ENCODE measurements around the gene CLDN14.

The CLDN14 gene

GRCh38 chr21:36430841-36431240 is 49.1 kb downstream of the CLDN14 start:
- no peak for FAIRE-seq

- no peak for FAIRE-seq
Measured at GRCh38 chr21:36429947-36430546, 49.9 kb downstream of the CLDN14 start.

GRCh38 chr21:36428761-36429432 is 51.0 kb downstream of the CLDN14 start:
- FAIRE-seq = no peak

- no peak for FAIRE-seq
Measured at GRCh38 chr21:36427502-36427901, 52.4 kb downstream of the CLDN14 start.

GRCh38 chr21:36425286-36425685 is 54.6 kb downstream of the CLDN14 start:
- FAIRE-seq = no peak

GRCh38 chr21:36424592-36424991 is 55.3 kb downstream of the CLDN14 start:
- FAIRE-seq = no peak

GRCh38 chr21:36423771-36424433 is 56.0 kb downstream of the CLDN14 start:
- no peak for FAIRE-seq

- no peak for FAIRE-seq
Measured at GRCh38 chr21:36422279-36423098, 57.4 kb downstream of the CLDN14 start.

GRCh38 chr21:36420571-36421339 is 59.2 kb downstream of the CLDN14 start:
- FAIRE-seq = no peak

GRCh38 chr21:36419996-36420395 is 59.9 kb downstream of the CLDN14 start:
- FAIRE-seq = peak; percentile 39

GRCh38 chr21:36419241-36419640 is 60.7 kb downstream of the CLDN14 start:
- no peak for FAIRE-seq

GRCh38 chr21:36415375-36415774 is 64.5 kb downstream of the CLDN14 start:
- FAIRE-seq = no peak

- no peak for FAIRE-seq
Measured at GRCh38 chr21:36412916-36413315, 67.0 kb downstream of the CLDN14 start.

- FAIRE-seq = no peak
Measured at GRCh38 chr21:36411301-36411700, 68.6 kb downstream of the CLDN14 start.

Data from A204.1 (cell line).